ENCODE data around the gene PCDHGA1.
A peak's percentile ranks its signal among the peaks of the same experiment; 100 is the strongest.

Gene PCDHGA1

DNA sequence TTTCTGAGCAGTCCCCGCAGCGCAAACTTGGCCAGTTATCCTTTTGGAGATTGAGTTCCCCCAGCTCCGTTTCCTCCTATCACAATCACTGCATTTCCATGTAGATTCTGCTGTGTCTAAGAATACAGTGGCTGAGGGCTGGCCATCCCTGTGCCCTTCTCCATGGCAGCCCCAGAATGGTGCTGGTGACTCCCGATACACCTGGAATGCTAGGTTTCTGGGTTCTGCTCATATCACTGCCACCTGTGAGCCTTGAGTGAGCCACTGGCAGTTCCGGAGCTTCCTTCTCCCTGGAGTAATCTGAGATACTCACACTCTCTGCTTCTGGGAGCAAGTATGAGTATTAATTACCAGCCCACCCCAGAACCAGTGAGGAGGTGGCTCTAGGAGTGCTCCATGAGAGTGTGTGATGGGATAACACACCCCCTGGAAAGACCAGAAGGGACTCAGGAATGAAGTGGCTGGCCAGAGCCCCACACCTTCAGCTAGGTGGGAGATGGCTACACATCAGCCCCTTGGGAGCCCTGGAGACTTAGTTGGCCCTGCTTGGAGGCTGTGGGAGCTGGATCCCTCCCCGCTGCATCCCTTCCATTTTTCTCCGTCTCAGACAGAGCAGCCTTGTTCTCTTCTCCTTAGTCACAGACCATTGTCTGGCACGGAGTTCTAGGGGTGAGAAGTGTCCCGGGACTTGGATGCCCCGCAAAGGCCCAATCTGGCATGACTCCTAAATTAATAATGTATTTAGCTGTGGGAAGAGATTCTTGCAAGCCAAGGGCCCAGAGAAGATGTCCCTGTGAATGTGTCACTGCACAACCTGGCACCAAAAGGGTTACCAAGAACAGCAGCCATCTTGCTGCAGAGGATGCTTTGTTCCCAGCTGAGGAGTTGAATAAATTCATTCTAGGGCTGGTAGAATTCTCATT lies 163.4 kb downstream of the PCDHGA1 start:
- DNase-seq = no peak

DNA sequence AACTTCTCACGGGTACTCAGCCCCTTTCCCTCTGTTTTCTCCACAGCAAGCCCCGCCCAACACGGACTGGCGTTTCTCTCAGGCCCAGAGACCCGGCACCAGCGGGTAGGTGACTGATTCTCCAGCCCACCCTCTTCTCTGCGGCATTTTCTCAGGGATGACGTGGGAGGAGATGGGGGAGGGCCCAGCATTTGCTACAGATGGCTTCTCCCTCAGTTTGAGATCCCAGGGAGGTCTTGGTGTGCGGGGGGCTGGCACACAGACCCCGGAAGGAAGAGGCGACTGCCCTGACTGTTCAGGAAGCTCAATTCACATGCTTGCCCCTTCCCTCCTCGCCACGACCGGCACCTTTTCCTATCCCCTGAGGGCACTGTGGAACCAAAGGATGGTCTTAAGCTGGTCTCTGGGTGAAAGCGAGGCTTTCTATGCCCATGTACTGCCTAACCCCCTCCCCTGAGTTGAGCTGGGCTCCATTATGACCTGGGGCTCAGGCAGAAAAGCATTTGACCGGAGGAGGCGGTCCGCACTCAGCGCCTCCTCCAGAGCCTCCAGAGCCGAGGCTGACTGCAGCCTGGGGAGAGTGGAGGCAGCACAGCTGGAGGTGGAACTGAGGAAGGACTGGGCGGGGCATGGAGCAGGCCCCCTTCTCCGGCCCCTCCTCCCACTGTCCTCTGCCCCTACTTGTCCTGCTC lies 164.6 kb downstream of the PCDHGA1 start:
- DNase-seq = no peak

DNA sequence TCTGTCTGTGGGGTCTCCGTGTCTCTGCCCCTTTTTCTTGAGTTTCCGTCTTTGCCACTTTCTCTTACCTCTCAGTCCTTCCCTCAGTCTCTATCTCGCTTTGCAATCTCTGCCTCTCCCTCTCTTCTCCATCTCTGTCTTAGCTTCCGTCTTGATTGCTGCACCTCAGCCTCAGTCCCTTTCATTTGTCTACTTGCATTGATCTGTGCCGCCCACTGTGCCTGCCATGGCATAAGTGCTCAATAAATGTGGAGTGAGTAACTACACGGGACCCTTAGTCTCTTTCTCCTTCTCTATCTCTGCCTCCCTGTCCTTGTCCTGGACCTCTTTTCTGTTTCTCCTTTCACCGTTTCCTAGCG lies 165.1 kb downstream of the PCDHGA1 start:
- no peak for DNase-seq

DNA sequence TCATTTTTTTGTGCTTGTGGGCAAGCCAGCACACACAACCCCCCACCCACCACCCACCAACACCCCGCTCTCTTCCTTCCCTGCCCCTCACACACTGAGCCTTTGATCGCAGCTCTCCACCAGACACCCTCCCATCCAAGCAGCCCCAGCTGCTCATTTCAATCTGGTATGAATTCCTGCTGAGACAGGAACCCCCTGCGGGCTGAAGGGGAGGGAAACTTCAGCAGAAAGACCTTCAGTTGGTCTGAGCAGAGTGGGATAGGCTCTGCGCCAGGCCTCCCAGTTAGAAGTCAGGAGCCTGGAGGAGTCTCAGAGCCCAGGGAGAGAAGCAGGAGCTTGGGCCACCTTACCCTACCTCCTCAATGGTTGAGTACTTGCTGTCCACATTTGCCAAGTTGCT lies 165.7 kb downstream of the PCDHGA1 start:
- no peak for DNase-seq

DNA sequence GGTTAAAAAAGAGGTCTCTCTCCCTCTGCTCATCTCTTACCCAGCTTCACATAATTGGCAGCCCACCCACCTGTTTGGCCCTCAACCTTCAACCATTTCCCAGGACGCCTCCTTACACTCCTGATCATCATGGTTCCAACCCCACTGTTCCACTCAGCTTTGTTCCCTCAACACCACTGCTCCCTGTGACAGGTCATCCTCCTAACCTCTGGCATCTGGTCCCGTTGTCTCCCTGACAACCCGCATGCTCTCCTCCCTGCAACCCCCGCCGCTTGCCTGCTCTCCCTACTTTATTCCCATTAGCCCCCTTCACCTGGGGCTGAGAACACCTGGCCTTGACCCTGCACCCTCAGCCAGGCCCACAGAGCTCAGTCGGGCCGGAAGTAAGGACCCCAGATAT lies 171.4 kb downstream of the PCDHGA1 start:
- DNase-seq = no peak

DNA sequence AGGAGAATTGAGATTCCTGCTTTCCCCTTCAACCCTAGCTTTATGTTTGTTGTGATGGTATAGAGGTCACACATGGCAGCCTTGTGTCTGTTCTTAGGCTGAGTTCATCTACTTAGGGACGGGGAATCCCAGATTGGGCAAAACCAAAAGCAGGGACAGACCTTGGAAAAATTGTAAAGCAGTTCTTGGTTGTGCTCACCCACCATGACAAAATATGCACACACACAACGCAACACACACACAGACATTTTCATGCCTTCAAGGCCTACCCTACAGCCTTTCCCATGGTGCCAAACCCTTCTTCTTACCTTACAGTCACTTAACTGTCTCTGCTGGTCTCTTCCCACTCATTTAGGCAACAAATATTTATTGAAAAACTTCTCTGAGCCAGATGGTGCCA lies 173.4 kb downstream of the PCDHGA1 start:
- no peak for DNase-seq

DNA sequence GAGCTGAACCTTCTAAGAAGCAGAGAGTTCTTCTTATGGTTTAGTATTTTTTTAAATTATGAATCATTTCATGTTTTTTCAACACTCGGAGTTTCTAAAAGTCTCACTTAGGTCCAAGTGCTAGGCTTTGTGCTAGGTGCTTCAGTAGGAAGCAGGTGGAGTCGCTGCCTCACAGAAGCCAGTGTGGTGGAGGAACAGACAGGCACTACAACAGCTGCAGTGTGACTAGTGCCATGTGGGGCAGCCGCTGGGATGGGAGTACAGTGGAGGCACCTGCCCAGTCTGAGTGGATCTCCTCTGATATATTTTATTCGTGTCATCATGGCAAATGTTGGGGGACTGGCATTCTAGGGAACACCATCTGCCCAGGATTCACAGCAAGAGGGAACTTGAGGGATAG lies 173.9 kb downstream of the PCDHGA1 start:
- no peak for DNase-seq

DNA sequence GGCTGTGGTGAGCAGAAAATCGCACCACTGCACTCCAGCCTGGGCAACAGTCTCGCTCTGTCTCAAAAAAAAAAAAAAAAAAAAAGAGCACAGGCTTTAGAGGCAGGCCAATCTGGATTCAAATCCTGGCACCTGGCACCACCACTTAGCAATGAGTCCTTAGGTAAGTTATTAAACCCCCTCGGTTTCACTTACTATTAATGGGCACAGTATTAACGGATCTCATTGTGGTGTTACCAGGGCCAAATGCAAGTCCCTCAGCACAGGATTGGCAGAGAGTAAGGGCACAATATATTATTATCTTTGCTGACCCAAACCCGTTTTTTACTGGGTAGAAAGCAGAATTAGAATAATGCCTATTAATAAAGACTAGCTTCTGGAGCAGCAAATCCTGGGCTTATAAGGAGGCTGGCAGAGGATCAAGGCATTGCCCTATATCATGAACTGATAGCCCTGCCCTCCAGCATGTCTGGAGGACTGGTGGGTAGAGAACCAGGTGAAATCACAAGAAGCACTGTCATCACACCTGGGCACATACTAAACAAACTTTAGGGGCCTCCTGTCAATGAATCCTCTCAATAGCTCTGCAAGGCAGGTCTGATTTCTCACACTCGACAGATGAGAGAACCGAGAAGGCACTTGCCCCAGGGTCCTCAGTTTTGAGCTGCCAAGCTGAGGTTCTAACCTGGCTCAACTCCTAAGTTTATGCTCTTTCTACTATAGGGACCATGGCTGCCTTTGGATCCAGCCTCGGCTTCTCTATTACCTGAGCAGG lies 176.3 kb downstream of the PCDHGA1 start:
- DNase-seq = no peak

DNA sequence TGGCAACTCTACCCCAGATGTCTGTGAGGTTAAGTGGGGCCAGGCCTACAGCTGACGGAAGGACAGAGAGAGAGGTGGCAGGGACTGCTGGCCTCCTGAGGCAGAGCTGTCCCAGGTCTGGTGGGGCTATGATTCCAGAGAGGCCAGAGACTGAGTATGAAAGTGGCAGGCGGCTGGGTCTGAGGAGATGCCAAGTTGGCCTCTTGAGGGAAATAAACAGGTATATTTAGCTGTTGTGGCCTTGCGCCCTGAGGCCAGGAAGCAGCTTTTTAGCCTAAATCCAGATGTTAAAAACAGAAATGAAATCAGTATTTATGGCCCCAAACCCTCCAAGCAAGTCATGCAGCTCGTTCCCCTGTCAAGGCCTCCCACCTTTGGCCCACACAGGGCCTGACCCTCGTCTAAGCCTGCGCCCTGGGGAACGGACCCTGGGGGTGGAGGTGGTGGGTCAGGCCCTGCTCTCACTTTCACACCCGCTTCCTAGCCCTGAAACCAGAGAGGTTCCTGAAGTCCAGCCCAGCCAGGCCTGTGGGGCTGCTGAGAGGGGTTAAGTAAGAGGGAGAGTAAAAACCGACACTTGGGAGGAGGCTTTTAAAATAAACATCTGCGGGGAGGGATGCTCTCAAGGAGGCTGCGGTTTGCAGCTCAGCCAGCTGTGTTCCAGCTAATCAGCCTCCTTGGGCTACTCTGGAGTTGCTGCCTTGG lies 177.2 kb downstream of the PCDHGA1 start:
- DNase-seq = no peak

DNA sequence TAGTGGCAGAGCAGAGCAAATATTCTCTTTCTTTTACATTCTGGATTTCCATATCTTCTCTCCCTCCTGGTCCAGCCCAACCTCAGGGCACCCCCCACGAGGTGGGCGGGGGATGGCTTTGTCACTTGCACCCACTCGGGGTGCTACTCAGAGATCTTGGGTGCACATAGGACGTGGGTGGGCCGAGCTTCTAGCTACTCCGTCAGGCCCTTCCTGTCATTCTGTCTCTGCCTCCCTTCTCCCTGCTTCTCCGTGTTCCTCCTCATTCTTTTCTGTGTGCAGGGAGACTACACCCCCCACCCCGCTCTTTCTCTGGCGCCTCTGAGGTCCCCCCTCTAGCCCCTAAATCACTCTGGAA lies 178.1 kb downstream of the PCDHGA1 start:
- DNase-seq = no peak

DNA sequence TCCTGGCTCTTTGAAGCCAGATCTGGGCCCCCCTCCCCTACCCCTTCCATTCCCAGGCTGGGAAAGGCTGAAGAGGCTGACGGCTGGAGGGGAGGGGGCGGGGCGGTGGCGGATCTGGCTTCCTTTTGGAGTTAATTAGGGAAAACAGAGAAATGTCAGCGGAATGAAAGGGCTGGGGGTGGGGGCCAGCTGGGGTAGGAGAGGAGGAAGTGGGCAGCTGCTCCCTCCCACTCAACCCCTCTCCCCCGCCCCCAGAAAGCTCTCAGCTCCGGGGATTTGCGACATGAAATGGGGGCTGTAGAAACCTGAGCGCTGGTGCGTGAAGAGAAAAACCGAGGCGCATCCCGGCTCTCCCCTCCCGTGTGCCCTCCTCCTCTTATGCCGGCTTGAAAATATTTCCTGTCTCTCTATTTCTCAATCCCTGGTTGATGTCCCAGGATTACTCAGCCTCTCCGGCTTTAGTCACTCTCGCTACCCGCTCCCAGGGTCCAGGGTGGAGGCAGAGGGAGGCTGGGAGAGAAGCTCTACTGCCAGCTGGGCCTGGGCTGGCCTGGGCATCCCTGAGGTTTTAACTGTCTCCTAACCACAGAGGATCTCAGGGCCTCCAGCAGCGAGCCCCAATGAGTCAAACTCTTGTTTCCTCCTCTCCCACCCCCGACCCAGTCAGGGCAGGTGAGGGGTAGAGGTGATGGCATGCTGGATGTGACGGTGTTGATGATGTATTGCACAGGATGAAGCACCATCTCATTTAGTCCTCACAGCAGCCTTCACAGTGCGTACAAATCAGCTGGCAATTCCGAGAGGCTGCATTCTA lies 178.7 kb downstream of the PCDHGA1 start:
- DNase-seq = peak; percentile 18

DNA sequence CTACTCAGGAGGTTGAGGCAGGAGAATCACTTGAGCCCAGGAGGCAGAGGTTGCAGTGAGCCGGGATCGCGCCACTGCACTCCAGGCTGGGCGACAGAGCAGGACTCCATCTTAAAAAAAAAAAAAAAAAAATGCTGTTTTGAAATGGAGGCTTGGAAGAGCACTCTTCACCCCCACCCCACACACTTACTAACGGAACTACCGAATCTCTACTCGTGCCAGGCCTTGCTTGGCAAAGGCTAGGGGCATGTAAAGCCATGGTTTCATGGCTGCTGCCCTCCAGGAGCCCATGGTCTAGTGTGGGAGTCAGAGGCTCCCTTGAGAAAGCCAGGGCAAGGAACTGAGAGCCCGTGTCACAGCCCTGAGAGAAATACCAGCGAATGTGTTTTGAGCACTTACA lies 179.8 kb downstream of the PCDHGA1 start:
- no peak for DNase-seq

DNA sequence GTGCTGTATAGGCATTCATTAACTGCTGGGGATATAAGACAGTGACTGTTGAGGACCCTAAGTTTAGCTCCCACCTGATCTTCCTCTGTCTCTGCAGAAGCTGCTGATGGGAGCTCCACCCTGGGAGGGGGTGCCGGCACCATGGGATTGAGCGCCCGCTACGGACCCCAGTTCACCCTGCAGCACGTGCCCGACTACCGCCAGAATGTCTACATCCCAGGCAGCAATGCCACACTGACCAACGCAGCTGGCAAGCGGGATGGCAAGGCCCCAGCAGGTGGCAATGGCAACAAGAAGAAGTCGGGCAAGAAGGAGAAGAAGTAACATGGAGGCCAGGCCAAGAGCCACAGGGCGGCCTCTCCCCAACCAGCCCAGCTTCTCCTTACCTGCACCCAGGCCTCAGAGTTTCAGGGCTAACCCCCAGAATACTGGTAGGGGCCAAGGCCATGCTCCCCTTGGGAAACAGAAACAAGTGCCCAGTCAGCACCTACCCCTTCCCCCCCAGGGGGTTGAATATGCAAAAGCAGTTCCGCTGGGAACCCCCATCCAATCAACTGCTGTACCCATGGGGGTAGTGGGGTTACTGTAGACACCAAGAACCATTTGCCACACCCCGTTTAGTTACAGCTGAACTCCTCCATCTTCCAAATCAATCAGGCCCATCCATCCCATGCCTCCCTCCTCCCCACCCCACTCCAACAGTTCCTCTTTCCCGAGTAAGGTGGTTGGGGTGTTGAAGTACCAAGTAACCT lies 180.7 kb downstream of the PCDHGA1 start:
- DNase-seq = no peak

DNA sequence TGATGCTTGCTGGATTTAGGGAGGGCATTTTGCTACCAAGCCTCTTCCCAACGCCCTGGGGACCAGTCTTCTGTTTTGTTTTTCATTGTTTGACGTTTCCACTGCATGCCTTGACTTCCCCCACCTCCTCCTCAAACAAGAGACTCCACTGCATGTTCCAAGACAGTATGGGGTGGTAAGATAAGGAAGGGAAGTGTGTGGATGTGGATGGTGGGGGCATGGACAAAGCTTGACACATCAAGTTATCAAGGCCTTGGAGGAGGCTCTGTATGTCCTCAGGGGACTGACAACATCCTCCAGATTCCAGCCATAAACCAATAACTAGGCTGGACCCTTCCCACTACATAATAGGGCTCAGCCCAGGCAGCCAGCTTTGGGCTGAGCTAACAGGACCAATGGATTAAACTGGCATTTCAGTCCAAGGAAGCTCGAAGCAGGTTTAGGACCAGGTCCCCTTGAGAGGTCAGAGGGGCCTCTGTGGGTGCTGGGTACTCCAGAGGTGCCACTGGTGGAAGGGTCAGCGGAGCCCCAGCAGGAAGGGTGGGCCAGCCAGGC lies 181.5 kb downstream of the PCDHGA1 start:
- no peak for DNase-seq

DNA sequence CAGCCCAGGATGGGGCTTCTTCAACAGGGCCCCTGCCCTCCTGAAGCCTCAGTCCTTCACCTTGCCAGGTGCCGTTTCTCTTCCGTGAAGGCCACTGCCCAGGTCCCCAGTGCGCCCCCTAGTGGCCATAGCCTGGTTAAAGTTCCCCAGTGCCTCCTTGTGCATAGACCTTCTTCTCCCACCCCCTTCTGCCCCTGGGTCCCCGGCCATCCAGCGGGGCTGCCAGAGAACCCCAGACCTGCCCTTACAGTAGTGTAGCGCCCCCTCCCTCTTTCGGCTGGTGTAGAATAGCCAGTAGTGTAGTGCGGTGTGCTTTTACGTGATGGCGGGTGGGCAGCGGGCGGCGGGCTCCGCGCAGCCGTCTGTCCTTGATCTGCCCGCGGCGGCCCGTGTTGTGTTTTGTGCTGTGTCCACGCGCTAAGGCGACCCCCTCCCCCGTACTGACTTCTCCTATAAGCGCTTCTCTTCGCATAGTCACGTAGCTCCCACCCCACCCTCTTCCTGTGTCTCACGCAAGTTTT lies 182.1 kb downstream of the PCDHGA1 start:
- peak; percentile 91 for DNase-seq

DNA sequence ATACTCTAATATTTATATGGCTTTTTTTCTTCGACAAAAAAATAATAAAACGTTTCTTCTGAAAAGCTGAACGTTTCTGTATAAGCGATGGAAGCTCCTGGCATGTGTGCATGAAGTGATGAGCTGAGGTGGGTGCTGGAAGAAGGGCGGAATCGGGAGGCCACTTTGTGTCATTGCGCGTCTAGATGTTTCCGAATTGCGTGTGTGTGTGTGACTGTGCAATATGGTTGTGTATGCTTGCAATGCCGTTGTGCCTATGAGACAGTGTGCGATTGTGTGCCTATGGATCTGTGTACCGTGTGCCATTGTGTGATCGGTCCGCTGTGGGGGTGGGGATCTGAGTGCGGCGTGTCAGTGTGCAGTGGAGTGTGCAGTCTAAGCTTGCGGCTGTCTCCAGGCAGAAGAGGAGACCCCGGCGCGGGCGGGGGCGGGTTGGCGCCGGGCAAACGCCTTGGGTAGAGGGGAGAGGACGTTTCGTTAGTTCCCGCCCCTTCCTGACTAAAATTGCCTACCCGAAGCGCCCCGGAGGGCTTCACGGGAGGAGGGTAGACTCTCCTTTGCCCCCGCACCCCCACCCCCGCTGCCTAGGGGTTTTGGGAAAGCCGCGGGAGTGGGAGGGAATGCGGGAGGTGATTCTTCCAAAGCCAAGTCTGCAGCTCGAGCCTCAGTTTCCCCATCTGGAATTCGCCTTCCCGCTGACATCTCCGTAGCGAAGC lies 182.8 kb downstream of the PCDHGA1 start:
- peak; percentile 62 for DNase-seq

DNA sequence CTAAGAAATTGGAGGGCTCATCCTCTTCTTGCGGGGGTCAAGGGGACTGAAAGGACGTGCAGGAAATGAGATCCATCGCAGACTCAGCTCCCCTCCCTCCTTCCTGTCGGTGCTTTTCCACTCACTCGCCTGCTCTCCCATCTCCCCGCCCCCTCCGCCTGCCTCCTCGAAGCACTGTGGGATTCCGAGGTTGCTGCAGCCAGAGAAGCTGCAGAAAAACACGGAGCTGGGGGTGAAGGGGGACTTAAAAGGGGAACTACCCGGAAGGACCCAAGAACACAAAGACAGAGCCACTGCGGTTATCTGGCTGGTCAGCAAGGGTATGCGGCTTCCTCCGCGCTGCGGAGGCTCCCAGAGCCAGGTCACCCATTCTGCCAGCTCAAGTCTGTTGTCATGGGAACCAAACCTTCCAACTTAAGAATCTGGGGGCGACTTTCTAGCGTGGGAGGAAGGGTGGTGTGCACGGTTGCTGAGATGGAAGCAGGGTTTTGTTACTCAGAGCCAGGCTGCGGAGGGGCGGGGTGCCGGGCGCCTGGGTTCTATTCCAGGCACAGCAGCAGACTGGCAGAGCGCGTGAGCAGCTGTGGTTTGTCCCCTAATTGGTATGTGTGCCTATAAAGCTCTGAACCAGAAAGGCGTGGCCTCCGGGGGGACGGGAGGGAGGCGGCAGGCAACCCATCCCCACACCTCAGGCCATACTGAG lies 183.5 kb downstream of the PCDHGA1 start:
- DNase-seq = peak; percentile 83

DNA sequence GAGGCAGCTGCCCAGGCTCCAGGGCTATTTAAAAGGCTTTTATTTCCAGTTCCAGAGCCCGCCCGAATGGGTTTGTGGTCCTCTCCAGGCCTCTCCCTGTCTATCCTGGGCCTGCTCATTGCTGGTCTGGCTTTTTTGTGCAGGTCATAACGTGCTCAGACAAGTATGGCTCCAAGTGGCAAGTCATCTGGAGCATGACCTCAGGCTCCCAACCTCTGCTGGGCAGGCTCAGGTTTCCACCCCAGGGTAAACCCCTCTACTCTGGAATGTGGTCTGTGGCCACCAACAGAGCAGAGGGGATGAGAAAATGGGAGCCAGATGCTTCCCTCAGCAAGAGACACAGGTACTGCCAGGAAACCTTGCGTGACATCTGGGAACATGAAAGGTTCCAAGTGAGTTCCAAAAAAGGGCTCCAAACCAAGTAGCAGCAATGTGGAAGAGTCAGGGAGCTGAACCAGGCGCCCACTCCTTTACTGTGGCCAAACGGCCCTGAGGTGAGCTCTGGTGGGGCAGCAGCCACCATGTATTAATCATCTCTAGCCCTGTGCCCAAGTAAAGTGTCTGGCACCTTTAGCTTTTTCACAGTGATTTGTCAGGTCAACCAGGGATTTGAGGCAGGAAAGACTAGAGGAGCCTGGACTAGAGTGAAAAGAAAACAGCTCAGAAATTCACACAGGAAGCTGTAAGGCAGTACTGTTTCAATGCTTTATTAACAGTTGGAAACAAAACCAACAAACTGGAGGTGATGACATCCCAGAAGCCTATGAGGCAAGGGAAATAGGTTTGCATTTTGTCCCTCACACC lies 184.2 kb downstream of the PCDHGA1 start:
- DNase-seq = no peak

DNA sequence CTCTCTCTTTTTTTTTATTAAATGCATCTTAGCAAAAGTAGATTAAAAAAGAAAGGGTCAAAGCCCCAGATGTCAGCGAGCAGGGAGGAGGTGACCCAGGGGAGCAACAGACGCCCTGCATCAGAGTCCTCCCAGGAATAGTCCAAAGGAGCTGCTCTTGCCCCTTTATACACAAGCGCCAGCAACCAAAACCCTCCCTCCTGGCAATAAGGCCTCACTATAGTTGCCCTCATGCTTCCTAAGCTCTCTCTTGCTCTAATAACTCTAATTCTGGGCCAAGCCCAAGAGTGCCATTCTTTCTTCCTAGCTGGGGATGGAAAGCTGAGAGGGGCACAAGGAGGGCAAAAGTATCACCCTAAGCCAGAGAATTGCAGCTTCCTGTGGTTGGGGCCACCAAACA lies 184.8 kb downstream of the PCDHGA1 start:
- no peak for DNase-seq
